Gastrocnemius medialis (tissue), 4 donors: ENCODE measurements around the gene HOXD9.

Source experiments
- CTCF ChIP-seq, 5 experiments: fragments of 450-650 bp in 3 of 5; fragments of 200-600 bp in 2 of 5; sonication (generic) in 2 of 5; IDR thresholded peaks in 4 of 5; conservative IDR thresholded peaks in 1 of 5; 1 replicate in 4 of 5; 2 replicates in 1 of 5; pipeline ENCODE4 v1.5.1; 2016 to 2019; ENCODE audit warnings: antibody characterized with exemption in 5 of 5, mild to moderate bottlenecking in 3 of 5, moderate library complexity in 3 of 5
- POLR2A ChIP-seq, 2 donors: fragments of 450-650 bp; IDR thresholded peaks; one replicate each; pipeline ENCODE4 v1.6.1; 2017; ENCODE audit warnings: antibody characterized with exemption in 2 of 2, mild to moderate bottlenecking in 2 of 2, moderate library complexity in 2 of 2

- TF ChIP-seq CTCF (IDR thresholded peaks at IDR 0.05 in 4 of 5, conservative IDR thresholded peaks at IDR 0.05 in 1 of 5) (no peak), POLR2A (IDR thresholded peaks at IDR 0.05) (no peak)
Measured at GRCh38 chr2:176105078-176105729, 17.3 kb upstream of the HOXD9 start.
